Neural cell (in vitro differentiated cells): ENCODE data around the gene GSG1L.

Experiments used
- EP300 ChIP-seq: fragments of 450-650 bp; conservative IDR thresholded peaks from 2 replicates; pipeline ENCODE4 v1.6.1; 2014; ENCODE audit warnings: antibody characterized with exemption, mild to moderate bottlenecking, moderate library complexity; ENCODE audit not compliant: poor library complexity, severe bottlenecking
- POLR2AphosphoS5 ChIP-seq: IDR thresholded peaks from 2 replicates; pipeline ENCODE4 v1.6.1; 2012
- TAF1 ChIP-seq: IDR thresholded peaks from 2 replicates; pipeline ENCODE4 v1.6.1; 2012; ENCODE audit warnings: low read depth
- TF ChIP-seq, protein P1 (sequence below): fragments of 450-650 bp; IDR thresholded peaks from 2 replicates; pipeline ENCODE4 v1.5.1; 2014; ENCODE audit warnings: antibody characterized with exemption, mild to moderate bottlenecking, moderate library complexity; ENCODE audit not compliant: poor library complexity, severe bottlenecking

DNA sequence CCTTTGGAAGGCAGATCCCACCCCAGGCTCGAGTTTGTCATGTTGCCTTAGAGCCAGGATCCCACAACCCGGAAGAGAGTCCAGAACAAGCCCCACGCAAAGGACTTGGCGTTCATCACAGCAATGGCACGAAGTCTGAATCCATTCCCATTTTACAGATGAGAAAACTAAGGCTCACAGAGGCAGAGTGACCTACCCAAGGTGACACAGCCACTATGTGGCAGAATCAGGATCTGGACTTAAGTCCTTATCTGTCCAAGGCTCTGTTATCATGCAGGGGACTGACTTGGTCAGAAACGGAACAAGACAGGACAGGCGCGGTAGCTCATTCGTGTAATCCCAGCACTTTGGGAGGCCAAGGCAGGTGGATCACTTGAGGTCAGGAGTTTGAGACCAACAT is 86.5 kb downstream of the GSG1L start:
- TF ChIP-seq, protein P1, sequence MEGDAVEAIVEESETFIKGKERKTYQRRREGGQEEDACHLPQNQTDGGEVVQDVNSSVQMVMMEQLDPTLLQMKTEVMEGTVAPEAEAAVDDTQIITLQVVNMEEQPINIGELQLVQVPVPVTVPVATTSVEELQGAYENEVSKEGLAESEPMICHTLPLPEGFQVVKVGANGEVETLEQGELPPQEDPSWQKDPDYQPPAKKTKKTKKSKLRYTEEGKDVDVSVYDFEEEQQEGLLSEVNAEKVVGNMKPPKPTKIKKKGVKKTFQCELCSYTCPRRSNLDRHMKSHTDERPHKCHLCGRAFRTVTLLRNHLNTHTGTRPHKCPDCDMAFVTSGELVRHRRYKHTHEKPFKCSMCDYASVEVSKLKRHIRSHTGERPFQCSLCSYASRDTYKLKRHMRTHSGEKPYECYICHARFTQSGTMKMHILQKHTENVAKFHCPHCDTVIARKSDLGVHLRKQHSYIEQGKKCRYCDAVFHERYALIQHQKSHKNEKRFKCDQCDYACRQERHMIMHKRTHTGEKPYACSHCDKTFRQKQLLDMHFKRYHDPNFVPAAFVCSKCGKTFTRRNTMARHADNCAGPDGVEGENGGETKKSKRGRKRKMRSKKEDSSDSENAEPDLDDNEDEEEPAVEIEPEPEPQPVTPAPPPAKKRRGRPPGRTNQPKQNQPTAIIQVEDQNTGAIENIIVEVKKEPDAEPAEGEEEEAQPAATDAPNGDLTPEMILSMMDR = no peak
- TF ChIP-seq POLR2AphosphoS5 (no peak), EP300 (no peak), TAF1 (no peak)
